ENCODE data around the gene CDH7.
A peak's percentile ranks its signal among the peaks of the same experiment; 100 is the strongest.

Gene CDH7

DNA sequence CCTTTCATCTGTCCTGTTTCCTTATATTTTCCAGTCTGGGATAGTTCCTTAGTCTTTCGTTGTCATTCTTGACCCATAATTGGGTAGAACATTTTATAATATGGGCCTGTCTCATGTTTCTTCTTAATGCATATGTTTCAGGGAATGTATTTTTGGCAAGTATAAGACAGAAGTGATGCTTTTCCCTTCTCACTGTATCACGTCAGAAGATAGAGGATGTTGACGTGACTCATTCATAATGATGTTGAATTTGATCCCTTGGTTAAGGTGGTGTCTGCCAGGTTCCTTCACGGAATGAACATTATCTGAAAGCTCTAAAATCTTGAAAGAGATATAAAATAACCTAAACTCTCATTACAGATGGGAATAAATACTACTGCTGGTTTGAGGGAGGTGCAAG lies 18.8 kb downstream of the CDH7 start:
- DNase-seq = no peak

DNA sequence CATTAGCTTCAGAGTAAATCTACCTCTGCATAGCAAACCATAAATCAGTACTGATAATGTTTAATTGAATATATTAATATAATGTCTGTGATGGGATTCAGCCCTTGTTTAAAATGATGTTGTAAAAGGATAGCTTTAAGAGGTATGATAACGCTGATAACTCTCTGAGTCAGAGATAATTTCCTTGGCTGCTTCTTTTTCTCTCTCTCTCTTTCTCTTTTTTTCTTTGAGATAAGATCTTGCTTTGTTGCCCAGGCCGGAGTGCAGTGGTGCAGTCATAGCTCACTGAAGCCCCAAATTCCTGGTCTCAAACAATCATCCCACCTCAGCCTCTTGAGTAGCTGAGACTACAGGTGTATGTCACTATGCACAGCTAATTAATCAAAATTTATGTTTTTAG lies 35.7 kb downstream of the CDH7 start:
- no peak for DNase-seq

DNA sequence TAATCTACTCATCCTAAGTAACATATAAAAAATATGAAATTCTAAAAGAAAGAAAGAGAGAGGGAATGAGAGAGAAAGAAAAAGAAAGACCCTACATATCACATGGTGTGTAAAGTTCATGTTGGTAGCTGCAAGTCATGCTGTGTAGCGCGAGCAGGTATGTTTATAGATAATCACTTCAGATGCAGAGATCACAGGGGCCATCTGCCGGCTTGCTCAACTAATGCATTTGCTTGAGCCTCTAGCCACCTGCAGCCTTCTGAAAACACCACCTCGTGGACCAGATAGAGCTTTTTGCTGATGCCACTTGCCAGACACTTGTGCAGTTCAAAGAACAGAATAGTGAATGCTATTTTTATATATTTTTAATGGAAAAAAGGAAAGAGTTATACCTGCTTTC lies 37.6 kb downstream of the CDH7 start:
- DNase-seq = no peak

DNA sequence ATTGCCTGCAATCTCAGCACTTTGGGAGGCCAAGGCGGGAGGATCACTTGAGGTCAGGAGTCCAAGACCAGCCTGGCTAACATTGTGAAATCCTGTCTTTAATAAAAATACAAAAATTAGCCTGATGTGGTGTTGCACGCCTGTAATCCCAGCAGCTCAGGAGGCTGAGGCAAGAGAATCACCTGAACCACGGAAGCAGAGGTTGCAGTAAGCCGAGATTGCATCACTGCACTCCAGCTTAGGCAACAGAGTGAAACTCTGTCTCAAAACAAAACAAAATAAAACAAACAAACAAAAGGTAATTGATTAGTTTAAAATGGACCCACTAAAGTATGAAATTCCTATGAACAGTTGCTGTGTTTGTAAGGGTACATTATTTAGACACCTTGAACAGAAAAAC lies 39.8 kb downstream of the CDH7 start:
- DNase-seq = no peak

DNA sequence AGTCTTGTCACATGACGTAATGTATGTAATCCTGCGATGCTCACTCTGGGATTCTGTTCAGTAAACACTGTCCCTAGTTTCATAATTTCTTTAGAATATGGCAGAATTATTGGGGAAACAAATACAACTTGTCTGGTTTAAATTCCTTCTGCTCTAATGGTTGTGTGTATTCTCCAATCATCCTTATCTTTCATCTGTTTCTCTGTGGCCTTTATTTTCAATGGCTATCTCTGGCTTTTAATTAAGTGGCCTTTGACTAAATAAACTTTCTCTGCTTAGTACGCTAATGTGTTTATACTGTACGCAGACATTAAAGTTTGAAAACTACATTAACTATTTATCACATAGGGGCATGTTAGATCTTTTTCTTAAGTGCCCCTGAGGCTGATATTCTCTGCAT lies 40.9 kb downstream of the CDH7 start:
- DNase-seq = no peak

DNA sequence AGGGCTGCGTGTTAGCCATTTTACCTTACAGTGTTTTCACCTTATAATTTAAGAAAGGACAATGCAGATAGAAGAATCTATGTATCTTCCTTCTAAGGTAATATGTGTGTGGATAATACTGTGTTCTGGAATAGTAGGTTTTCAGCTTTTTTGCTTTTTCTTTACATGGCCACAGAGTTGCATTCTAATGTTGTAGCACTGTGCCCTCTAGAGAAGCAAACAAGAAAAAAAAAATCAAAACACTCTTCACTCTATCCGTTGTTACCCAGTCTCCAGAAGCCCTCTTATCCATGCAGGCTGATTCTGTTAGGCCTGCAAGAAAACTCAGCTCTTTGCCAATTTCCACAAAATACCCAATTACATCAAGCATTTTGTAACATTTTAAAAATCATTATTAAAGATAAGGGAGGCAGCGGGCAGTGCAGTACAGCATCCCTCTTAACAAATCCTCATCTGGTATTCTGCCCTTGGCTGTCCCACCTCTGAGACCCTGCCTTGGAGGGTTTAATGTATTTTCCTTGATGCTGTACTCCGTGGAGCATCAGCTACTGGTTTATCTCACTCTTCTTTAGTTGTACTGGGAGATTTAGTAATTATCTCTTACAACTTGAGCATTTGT lies 41.8 kb downstream of the CDH7 start:
- no peak for DNase-seq

DNA sequence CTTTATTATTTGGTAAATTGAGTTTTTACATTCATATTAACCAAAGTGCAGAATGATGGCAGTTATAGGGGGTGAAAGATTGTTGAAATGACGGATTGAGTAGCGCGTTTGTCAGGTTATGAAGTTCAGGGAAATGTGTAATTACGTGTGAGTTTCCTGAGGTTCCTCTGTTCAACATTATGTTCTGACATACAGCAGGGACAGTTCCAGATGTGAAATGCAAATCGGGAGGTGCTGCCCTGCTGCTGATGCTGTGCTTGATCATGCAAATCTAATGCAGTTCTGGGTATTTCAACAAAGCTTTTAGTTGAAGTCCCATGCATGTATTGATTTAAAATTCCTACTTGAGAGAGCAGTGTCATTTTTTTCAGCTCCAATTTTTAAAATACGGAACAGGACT lies 57.9 kb downstream of the CDH7 start:
- DNase-seq = no peak

DNA sequence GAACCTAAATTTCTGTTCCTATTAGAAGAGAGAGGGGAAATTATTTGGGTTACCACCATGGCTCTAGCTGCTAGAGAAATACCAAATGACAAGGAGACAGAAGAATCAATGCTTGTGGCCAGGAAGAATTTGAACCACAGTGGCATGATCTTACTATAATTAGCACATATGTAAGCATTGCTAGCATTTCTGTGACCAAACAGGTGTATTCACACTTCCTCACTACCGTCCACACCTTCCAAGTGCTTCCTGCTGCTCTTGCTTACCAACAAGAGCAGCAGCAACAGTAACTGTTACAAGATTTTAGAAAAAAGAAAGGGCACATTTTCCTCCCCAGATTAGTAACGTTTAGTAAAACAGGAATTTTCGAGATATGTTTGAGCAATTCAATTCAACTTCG lies 60.5 kb downstream of the CDH7 start:
- DNase-seq = no peak

DNA sequence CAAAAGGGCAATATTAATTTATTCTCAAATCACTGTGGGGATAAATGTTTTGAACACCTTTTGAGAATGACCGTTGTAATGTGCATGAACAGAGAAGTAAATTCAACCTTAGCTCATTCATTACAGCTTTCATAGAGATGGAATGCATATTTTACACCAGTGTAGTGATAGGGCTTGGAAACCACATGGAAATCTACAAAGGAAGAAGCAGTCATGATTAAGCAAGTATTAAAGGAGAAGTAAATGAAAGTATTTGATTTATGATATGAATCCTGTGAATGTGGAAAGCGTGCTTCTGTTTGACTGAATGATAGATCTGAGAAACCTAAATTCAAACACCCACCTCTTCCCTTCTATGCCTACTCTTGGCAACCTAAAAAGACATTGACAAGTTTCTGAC lies 64.7 kb downstream of the CDH7 start:
- DNase-seq = no peak

DNA sequence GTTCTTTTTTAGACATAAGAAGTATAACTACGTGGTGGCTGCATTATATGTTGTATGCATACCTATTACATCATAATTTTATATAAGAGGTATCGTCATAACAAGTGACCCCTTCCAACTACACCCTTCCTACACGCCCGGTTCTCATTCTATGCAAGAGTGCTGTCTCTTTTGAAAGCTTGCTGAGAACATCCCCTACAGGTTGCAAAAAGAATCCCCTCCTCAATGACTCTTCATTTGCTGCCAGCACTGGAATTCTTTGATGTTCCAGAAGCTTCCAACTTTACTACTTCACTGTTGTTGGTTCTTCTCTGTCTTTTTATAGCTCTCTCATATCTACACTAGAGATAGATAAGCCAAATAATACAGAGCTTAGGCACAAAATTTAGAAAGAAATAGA lies 66.4 kb downstream of the CDH7 start:
- no peak for DNase-seq

DNA sequence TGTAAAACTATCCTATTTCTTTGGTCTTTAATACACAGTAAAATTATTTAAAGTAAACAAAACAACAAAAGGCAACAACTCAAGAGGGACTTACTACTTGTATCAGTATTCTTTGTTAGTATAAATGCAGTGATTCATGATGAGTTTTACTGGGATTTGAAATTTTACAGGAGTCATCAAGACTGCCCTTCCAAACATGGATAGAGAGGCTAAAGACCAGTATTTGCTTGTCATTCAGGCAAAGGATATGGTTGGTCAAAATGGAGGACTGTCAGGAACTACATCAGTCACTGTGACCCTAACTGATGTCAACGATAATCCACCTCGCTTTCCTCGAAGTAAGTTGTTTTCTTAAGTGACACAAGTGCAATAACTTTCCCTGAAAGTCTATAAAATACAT lies 71.1 kb downstream of the CDH7 start:
- no peak for DNase-seq

DNA sequence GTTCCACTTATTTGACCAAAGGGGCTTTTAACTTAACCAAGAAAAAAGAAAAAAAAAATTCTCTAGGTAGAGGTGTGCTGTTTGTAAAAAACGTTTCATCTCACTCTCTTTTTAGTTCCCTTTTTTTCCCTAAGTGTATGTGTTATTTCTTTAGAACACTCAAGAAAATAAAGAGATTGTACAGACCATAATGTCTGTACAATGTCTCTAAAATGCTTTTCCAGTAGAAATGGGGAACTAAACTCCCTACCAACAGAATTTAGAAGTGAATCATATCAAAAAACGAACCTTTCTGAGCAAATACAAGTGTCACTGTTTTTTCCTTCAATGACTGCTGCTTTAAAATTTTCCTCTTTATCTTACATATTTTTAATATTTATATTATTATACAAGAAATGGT lies 72.0 kb downstream of the CDH7 start:
- DNase-seq = peak; percentile 1

DNA sequence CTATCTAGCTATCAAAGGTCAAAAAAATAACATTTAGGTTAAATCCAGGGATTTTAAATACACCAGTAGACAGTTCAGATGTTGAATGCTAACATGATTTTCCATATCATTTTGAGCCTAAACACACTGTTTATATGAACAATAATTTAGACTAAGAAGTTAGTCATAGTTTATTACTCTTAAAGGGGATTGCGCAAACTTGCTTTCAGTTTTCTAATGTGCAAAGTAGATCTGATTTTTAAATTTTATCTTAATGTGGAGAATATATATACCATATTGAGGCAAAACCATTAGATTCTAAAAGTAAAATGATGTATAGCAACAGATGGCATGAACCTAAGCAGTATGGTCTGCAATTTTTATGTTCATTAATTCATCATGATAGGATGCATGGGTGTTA lies 76.6 kb downstream of the CDH7 start:
- DNase-seq = no peak

DNA sequence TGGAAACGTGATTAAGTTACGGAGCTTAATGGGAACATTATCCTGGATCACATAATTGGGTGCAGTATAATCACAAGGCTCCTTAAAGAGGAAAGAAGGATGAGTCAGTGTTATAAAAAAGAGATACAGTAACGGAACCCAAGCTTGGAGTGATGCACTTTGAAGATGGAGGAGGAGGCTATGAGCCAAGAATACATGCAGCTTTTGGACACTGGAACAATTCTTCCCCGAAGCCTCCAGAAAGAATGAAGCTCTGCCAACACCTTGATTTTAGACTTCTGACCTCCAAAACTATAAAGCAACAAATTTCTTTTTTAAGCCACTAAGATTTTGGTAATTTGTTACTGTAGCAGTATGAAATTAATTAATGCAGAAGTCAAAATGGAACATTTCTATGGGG lies 85.1 kb downstream of the CDH7 start:
- DNase-seq = no peak

DNA sequence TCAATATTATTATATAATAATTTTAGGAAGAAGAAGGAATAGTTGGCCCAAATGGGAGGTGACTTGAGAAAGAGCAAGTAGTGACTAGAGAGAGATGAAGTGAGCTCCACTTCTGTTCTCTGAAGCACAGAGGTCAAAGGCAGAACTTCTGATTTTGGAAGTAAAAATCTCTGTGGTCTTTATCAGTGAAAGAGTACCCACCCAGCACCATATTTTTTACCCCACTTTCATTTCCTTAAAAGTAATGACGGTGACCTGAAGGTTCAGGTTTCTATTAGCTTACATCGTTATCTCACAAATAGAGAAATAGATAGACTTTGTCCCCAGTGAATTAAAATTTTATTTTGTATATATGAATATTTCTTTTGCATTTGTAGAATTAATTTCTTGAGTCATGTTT lies 95.3 kb downstream of the CDH7 start:
- DNase-seq = no peak

DNA sequence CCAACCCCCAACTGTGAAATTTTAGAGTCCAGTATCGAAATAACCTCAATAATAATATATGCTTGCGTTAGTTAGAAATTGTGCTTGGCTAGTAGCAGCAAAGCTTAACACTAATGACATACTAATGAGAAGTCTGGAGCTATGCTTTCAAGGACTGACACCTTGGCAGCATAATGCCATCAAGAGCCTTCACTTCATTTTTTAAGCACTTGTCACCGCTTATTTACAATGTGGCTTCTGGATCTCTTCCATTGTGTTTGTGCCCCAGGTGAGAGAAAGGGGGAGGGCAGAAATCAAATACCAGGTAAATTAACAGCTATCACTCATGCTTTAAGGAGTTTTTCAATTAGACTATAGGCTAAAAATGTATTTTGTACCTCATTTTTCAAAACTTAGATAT lies 101.5 kb downstream of the CDH7 start:
- DNase-seq = no peak

DNA sequence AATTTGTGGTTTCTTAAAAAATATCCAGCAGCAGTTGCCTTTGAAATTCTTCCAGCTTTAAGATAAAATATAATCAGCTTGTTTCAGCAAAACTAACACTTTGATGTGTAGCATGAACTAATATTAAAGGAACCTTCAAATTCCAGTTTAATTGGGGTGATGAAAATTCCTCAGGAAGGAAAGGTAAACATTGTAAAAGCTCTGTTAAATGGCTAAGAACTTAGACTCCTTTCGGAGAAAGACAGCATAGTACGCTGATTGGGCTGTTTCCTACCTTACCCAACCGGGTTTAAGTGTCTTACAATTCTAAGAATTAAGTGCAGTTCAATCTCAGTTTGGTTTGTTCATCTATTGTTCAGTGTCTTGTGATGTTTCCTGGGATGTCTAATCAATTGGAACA lies 108.3 kb downstream of the CDH7 start:
- no peak for DNase-seq

DNA sequence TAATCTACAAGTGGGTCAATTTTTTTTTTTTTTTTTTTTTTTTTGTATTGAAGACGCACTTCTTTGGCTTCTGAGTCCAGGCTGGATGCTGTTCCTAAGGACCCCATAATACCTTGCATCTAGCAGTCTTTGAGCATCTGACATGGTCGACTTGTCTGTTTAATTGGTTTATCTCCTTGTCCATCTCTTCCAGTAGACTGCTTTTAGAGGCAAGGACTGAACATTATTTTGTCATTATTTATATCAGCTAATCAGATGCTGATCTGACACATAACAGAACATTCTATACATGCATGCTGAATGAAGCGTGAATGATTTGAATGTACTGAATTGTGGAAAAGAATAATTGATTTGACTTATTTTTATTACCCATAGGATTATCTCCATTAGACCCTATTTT lies 118.7 kb downstream of the CDH7 start:
- no peak for DNase-seq

DNA sequence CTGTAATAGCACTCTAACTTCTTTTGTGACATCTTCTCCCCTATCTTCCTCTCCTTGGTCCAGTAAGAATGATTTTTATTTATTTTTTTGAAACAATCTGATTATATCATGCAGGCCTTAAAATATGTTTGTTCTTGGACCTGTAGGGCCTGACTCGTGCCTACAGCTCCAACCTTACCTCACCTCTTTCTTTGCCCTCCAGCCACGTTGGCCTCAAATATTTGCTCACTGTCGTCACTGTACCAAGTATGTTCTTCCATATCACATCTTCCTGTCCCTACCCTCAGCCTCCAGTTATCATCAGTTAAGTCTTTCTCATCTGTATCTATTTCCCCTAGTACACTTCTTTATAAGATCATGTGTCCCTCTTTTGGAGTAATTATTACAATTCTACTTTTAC lies 125.5 kb downstream of the CDH7 start:
- DNase-seq = no peak

DNA sequence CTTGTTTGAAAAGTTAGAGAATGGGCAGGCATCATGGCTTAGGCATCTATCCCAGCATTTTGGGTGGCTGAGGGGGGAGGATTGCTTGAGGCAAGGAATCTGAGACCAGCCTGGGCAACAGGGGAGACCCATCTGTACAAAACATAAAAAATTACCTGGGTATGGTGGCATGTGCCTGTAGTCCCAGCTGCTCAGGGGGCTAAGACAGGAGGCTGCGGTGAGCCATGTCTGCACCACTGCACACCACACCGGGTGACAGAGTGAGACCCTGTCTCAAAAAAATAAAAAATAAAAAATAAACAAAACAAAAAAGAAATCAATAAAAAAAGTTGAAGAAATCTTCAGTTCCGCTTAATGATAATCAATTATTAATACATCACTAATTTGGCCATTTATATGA lies 146.5 kb downstream of the CDH7 start:
- no peak for DNase-seq

DNA sequence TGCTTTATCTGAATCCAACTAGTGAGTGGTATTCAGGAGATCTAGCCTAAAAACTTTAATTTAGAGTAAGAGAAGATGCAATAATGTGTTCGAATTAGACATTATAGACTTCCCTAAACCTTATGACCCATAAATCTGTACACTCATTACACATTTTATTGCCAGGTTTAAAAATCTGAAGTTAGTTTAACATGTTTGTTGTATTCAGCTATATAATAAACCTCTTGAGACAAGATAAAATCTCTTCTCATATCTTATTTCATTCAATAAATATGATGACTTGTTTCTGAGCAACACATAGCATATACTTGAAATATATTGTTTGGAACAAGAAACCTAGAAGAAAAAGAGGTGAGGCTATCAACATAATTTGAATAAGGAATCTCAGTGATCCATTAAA lies 150.7 kb downstream of the CDH7 start:
- DNase-seq = no peak

DNA sequence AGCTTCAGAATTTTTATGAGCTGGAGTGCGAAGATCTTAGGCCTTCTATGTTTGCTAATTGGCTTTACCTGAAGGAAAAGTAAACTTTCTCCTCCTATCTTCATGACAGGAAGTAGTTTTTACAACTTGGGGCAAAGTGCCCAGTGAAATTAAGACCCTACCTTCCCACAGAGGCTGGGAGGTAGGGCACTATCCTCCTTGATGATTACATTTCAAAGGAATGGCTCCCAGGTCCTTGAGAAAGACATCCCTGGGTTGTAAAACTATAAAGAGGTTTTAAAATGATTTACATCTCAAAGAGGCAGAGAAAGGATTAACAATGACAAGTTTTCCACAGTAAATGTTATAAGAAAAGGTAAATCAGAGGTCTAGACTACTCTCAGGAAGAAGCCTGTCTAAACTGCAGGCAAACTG lies 155.8 kb downstream of the CDH7 start:
- no peak for DNase-seq

DNA sequence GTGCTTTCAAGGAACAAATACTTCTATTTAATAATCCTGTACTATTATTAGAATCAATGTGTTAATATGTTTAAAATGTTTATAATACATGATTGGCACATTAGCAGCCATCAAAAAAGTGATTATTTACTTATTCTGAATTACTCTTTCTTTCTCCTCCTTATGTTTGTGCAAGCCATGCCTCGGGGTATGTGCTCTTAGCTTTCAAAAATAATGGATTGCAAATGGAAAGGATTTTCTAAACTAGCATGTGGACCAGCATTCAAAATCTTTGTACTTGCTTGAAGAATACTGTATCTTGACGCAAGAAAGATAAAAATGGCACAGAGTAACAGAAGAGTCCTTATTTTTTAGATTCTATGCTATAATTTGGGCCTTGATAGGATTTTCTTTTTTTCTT lies 156.5 kb downstream of the CDH7 start:
- no peak for DNase-seq

DNA sequence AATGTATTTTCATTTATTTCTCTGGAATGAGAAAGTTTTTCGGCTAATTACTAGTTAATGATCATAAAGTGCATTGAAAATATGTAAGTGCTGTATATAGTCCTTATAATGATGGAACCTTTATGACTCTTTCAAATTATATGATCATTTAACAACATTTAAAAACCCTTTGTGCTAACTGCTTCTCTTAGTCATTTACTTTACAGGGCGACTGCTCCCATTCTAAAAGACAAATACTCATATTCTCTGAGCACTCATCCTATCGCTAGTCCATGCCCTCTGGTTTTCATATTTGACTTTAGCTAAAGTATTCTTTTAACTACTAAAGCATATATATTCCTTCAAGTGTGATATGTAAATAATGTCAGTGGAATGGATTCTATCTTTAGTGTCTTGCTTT lies 168.2 kb downstream of the CDH7 start:
- DNase-seq = no peak

DNA sequence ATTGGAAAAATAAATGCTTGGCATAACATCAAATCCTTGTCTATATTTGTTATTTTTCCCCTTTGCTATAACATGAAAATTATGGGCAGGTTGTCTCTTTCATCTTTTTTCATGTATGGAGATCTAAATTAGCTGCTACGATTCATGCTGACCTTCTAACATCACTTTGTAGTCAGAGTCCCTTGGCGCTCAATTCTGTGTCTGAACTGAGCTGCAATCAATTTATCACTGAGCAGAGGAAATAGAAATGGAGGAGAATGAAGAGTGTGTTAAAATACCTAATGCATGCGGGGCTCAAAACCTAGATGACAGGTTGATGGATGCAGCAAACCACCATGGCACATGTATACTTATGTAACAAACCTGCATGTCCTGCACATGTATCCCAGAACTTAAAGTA lies 168.9 kb downstream of the CDH7 start:
- DNase-seq = no peak

DNA sequence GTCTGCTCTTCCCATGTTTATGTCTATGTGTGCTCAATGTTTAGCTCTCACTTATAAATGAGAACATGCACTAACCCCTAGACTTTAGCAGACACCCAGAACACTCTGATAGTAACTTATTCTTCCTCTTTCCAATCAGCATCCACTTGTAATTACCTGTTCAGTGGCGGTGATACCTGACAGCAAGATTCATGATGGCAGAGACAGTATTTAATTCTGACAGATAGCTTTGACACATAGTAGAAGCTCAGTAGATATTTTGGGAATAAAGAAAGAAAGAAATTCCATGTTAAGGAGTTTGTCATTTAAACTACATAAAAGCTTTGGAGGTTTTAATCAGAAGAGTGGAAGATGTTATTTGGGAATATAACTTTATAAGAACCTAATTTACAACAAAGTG lies 171.3 kb downstream of the CDH7 start:
- no peak for DNase-seq
